RPMI7951 (cell line): ENCODE results near the gene ATG5. TPM values are rescaled to one million over a fixed set of nuclear protein-coding genes. Genes with fewer than 3 reads are reported as not detected.

Experiments
- total RNA-seq: library from RNA; depleted of rRNA; stranded (reverse); fragments of >200 nt; shearing (Covaris generic); gene quantifications from 2 replicates; pipeline ENCODE4 v1.2.3, GENCODE V29; 2014; rRNA removed

ATG5 gene
- total RNA-seq, 1 experiment from 2014 or later: 88.3 TPM

Other genes with a start within 250 kb of the ATG5 start
- 4.7 TPM in 2 replicates for gene PRDM1, start 239.4 kb downstream of the ATG5 start, total RNA-seq
- 74.4 and 81.6 TPM in 2 replicates for gene CRYBG1, start 35.0 kb upstream of the ATG5 start, total RNA-seq